SK-N-MC (cell line): ENCODE measurements around the gene LAMC1.

Experiments used
- EZH2 ChIP-seq: fragments of 200-600 bp; sonication (generic); IDR thresholded peaks from one replicate; pipeline ENCODE4 v1.6.1; 2017; ENCODE audit warnings: antibody characterized with exemption
- FOXP2 ChIP-seq: optimal IDR thresholded peaks from 2 replicates; pipeline ENCODE3; 2011; ENCODE audit warnings: mild to moderate bottlenecking, moderate library complexity; ENCODE audit not compliant: insufficient read depth; ENCODE audit errors: extremely low read length, control extremely low read depth
- POLR2AphosphoS5 ChIP-seq: IDR thresholded peaks from 2 replicates; pipeline ENCODE4 v1.6.1; 2012; ENCODE audit warnings: mild to moderate bottlenecking, low read depth, low read length, borderline replicate concordance

DNA sequence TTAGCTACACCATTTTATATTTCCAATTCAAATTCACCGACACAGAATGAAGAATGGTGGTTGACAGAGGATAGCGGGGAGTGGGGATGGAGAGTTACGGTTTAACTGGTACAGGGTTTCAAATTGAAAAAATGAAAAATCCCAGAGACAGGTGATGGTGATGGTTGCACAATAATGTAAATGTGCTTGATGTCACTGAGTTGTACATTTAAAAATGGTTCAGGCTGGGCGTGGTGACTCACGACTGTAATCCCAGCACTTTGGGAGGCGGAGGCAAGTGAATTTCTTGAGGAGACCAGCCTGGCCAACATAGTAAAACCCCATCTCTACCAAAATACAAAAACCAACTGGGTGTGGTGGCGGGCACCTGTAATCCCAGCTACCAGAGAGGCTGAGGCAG lies 39.1 kb upstream of the LAMC1 start:
- TF ChIP-seq POLR2AphosphoS5: no peak
- TF ChIP-seq EZH2: no peak
- TF ChIP-seq FOXP2: no peak
